Measurements from ENCODE around the gene TCP11L2. TPM values are rescaled to one million over a fixed set of nuclear protein-coding genes. Genes with fewer than 3 reads are reported as not detected.

Gene TCP11L2
- total RNA-seq, 2 experiments from 2014 or later: 139 to 144 TPM

DNA sequence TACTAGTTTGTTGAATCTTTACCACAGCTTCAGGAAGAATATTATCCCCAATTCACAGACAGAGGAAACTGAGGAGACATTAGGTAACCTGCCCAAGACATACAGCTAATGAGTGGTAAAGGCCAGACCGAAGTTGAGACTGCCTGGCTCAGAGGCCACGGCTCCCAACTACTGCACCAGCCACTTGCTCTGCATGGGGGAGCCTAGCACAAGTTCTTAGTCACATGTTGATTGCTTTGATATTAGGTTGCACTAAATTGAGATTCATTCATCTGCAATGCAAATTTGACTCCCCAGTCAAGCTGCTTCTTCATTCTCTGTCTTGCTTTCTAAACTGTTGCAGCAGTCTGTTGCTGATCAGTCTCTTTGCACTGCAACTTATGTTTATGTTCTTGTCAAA lies 29.1 kb downstream of the TCP11L2 start:
- Histone ChIP-seq H3K4me1 (ENCODE audit: insufficient read depth, low read length) (no peaks in the 10 kb centered on the region), H3K27me3 (ENCODE audit: control insufficient read depth in 1 of 2, insufficient read depth in 2 of 2, low read length in 2 of 2) (no peaks in the 10 kb centered on the region), H3K4me3 (ENCODE audit: low read length) (no peak overlapping the region), H3K27ac (ENCODE audit: low read depth in 1 of 2, low read length in 2 of 2) (no peak overlapping the region), H3K36me3 (ENCODE audit: insufficient read depth, low read length) (peaks cover 80% of the 10 kb centered on the region), H3K9me3 (ENCODE audit: control insufficient read depth in 1 of 2, insufficient read depth in 1 of 2, low read length in 2 of 2) (no peaks in the 10 kb centered on the region)
- Mint-ChIP-seq H3K27me3 (no peaks in the 10 kb centered on the region), H3K4me3 (no peak overlapping the region), H3K9me3 (no peaks in the 10 kb centered on the region), H3K27ac (peak overlapping the region; percentile 27), H3K4me1 (ENCODE audit: low read depth) (peaks cover 31% of the 10 kb centered on the region), H3K36me3 (ENCODE audit: low read depth) (peaks cover 97% of the 10 kb centered on the region)
- TF ChIP-seq CTCF (IDR thresholded peaks at IDR 0.05): no peak
- ATAC-seq (ENCODE audit: poor library complexity): no peak
- intact Hi-C loops (cut with DNase I, micrococcal nuclease): no loop called here
- ChIA-PET CTCF (interaction anchor here (1.5 kb wide), 1 partner anchor 108 kb away, joined by 3 read pairs; no protein-coding TSS in a partner anchor), POLR2A (interaction anchor here (2.4 kb wide), 1 partner anchor 28 kb away, joined by 10 read pairs; no protein-coding TSS in a partner anchor)
- DNase-seq: no peak

DNA sequence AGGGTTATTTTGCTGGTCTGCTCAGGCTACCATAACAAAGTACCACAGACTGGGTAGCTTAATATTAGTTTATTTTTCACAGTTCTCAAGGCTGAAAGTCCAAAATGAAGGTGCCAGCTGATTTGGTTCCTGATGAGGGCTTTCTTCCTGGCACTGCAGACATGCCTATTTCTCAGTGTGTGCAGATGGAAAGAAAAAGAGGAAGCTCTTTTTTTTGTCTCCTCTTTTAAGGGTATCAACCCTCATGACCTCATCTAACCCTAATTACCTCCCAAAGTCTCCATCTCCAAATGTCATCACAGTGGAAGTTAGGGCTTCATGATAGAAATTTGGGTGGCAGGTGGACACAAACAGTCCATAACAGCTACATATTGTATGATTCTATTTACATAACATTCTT lies 30.0 kb downstream of the TCP11L2 start:
- ChIA-PET POLR2A (interaction anchor here (2.4 kb wide), 1 partner anchor 29 kb away, joined by 10 read pairs; no protein-coding TSS in a partner anchor), CTCF (interaction anchor here (1.0 to 2.4 kb wide), 3 partner anchors 13 to 109 kb away, joined by 3 to 6 read pairs (median 4); no protein-coding TSS in a partner anchor)
- TF ChIP-seq CTCF (IDR thresholded peaks at IDR 0.05): no peak
- no peaks in the 10 kb centered on the region for H3K4me1 ChIP-seq (ENCODE audit: insufficient read depth, low read length)
- intact Hi-C loops (cut with DNase I, micrococcal nuclease): no loop called here
- Mint-ChIP-seq H3K4me3 (no peak overlapping the region), H3K4me1 (ENCODE audit: low read depth) (peaks cover 35% of the 10 kb centered on the region), H3K9me3 (no peaks in the 10 kb centered on the region), H3K27me3 (no peaks in the 10 kb centered on the region), H3K36me3 (ENCODE audit: low read depth) (peaks cover 97% of the 10 kb centered on the region), H3K27ac (peak overlapping the region; percentile 9)
- no peak overlapping the region for H3K27ac ChIP-seq (ENCODE audit: low read depth in 1 of 2, low read length in 2 of 2)
- no peaks in the 10 kb centered on the region for H3K9me3 ChIP-seq (ENCODE audit: control insufficient read depth in 1 of 2, insufficient read depth in 1 of 2, low read length in 2 of 2)
- H3K36me3 ChIP-seq (ENCODE audit: insufficient read depth, low read length): peaks cover 80% of the 10 kb centered on the region
- no peak overlapping the region for H3K4me3 ChIP-seq (ENCODE audit: low read length)
- ATAC-seq (ENCODE audit: poor library complexity) (no peak), DNase-seq (no peak)
- H3K27me3 ChIP-seq (ENCODE audit: control insufficient read depth in 1 of 2, insufficient read depth in 2 of 2, low read length in 2 of 2): no peaks in the 10 kb centered on the region

- Mint-ChIP-seq H3K36me3 (ENCODE audit: low read depth) (peaks cover 97% of the 10 kb centered on the region), H3K4me1 (ENCODE audit: low read depth) (peaks cover 38% of the 10 kb centered on the region), H3K4me3 (no peak overlapping the region), H3K27ac (peak overlapping the region; percentile 9), H3K9me3 (no peaks in the 10 kb centered on the region), H3K27me3 (no peaks in the 10 kb centered on the region)
- ATAC-seq (ENCODE audit: poor library complexity) (no peak), DNase-seq (no peak)
- TF ChIP-seq CTCF (IDR thresholded peaks at IDR 0.05): no peak
- POLR2A ChIA-PET: interaction anchor here (2.4 kb wide), 1 partner anchor 30 kb away, joined by 10 read pairs; no protein-coding TSS in a partner anchor
- no peaks in the 10 kb centered on the region for H3K9me3 ChIP-seq (ENCODE audit: control insufficient read depth in 1 of 2, insufficient read depth in 1 of 2, low read length in 2 of 2)
- CTCF ChIA-PET: interaction anchor here (1.0 to 2.4 kb wide), 3 partner anchors 13 to 109 kb away, joined by 3 to 6 read pairs (median 4); no protein-coding TSS in a partner anchor
- H3K4me3 ChIP-seq (ENCODE audit: low read length): no peak overlapping the region
- no peaks in the 10 kb centered on the region for H3K27me3 ChIP-seq (ENCODE audit: control insufficient read depth in 1 of 2, insufficient read depth in 2 of 2, low read length in 2 of 2)
- H3K36me3 ChIP-seq (ENCODE audit: insufficient read depth, low read length): peaks cover 81% of the 10 kb centered on the region
- no peak overlapping the region for H3K27ac ChIP-seq (ENCODE audit: low read depth in 1 of 2, low read length in 2 of 2)
- intact Hi-C loops (cut with DNase I, micrococcal nuclease): no loop called here
- no peaks in the 10 kb centered on the region for H3K4me1 ChIP-seq (ENCODE audit: insufficient read depth, low read length)
These were observed 30.5 kb downstream of the TCP11L2 start for GRCh38 chr12:106333010-106333409.

All from CD4-positive, alpha-beta T cell (primary cell).